Sigmoid colon (tissue), 7 donors: ENCODE data around the gene TNFRSF14. TPM values are rescaled to one million over a fixed set of nuclear protein-coding genes. Genes with fewer than 3 reads are reported as not detected.

ENCODE experiments used
- DNase-seq: peaks from one replicate; pipeline ENCODE4 v3.0.0-alpha.2; 2019
- H3K27ac ChIP-seq, 4 donors: fragments of 200-600 bp; sonication (generic); one replicate each; pipeline ENCODE4 v1.5.1; 2016 to 2019; ENCODE audit warnings: mild to moderate bottlenecking in 1 of 4
- H3K27me3 ChIP-seq, 3 donors: fragments of 200-600 bp; sonication (generic); one replicate each; pipeline ENCODE4 v1.5.1; 2019; ENCODE audit warnings: mild to moderate bottlenecking in 1 of 3
- H3K36me3 ChIP-seq, 4 donors: fragments of 200-600 bp; sonication (generic); one replicate each; pipeline ENCODE4 v1.5.1; 2016 to 2019
- H3K4me1 ChIP-seq, 4 donors: fragments of 200-600 bp; sonication (generic); one replicate each; pipeline ENCODE4 v1.5.1; 2017 to 2019
- H3K4me3 ChIP-seq, 4 donors: fragments of 200-600 bp; sonication (generic); one replicate each; pipeline ENCODE4 v1.5.1; 2017 to 2019; ENCODE audit warnings: mild to moderate bottlenecking in 2 of 4, moderate library complexity in 1 of 4
- H3K9me3 ChIP-seq, 4 donors: fragments of 200-600 bp in 3 of 4; sonication (generic) in 3 of 4; one replicate each; pipeline versions ENCODE4 v1.5.1 to v1.6.1; 2013 to 2019
- EP300 ChIP-seq, 4 donors: sonication (generic); formaldehyde crosslinking; IDR thresholded peaks; one replicate each; pipeline ENCODE4 v1.6.1; 2017; ENCODE audit warnings: antibody characterized with exemption in 4 of 4
- POLR2A ChIP-seq, 2 donors: fragments of 450-650 bp; IDR thresholded peaks; one replicate each; pipeline ENCODE4 v1.6.1; 2016; ENCODE audit warnings: antibody characterized with exemption in 2 of 2, mild to moderate bottlenecking in 2 of 2, moderate library complexity in 2 of 2
- POLR2AphosphoS5 ChIP-seq, 4 donors: sonication (generic); formaldehyde crosslinking; IDR thresholded peaks; one replicate each; pipeline ENCODE4 v1.6.1; 2017; ENCODE audit warnings: antibody characterized with exemption in 4 of 4
- WGBS, 2 donors: extraction: QIAGEN DNeasy Blood & Tissue Kit; methylation state at CpG; one replicate each; pipeline ENCODE4 v1.1.7; 2013; 5-methylcytosine and 5-hydroxymethylcytosine counted together
- intact Hi-C: fragments of 100-400 bp; cut with DNase I; formaldehyde crosslinking; loops from one replicate; pipeline ENCODE4 v1.15.1; 2023
- polyA plus RNA-seq, 3 donors: library from polyadenylated mRNA; stranded (reverse); fragments of 200-250 nt; gene quantifications; one replicate each; pipeline ENCODE4 v1.2.3, GENCODE V29; 2013
- total RNA-seq, 4 donors: library from RNA; depleted of rRNA; stranded (reverse); fragments of >200 nt; gene quantifications; one replicate each; pipeline ENCODE4 v1.1.0, GENCODE V29; 2016
- TF ChIP-seq, protein P1 (sequence below), 4 experiments: fragments of 450-650 bp in 3 of 4; fragments of 200-600 bp in 1 of 4; IDR thresholded peaks; one replicate each; pipeline ENCODE4 v1.5.1; 2016 to 2019; ENCODE audit warnings: antibody characterized with exemption in 4 of 4, mild to moderate bottlenecking in 3 of 4, moderate library complexity in 2 of 4
- donor health status: healthy with polysubstance abuse.
- donor health status: Bipolar disorder and iron deficiency.
- donor health status: healthy.

TNFRSF14 gene
- total and polyA plus RNA-seq, 7 donors = 37.5 to 185 (median 64.5) TPM

DNA sequence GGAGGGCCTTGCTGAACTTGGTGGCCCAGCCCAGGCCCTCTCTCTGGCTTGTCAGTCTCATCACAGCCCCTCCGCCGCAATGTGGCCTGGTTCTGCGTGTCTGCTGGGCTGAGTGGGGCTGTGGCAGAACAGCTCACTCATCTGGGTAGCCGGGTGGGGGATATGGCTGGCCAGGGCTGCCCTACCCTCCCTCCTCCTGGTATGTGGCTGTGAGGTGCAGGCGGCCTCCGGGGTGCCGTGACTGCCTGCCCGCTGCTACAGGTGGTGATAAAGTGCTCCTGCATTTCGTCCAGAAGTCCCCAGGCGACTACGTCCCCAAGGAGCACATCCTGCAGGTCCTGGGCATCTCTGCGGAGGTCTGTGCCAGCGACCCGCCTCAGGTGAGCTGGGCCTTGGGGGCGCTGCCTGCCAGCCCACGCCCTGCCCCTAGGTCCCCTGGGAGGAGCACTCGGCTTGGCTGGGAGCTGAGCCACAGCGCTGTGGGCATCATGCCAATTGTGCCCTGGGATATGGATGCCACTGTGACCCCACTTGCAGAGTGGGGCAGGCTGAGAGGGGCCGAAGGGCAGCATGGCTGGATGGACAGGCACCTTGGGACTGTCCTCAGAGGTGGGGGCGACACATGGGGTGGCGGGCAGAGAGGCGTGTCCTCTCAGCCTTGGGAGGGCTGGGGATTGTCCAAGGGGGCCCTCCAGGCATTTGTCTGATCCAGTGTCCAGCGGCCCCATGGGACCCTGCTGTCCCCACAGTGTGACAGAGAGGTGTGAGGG is 32.7 kb downstream of the TNFRSF14 start:
- WGBS, 2 donors = 77 to 90% methylated on average over 23 of the region's 23 CpGs
- no peak for DNase-seq
- Histone ChIP-seq H3K9me3 (no peaks in the 10 kb centered on the region), H3K27me3 (peaks cover 0 to 11% (median 10%) of the 10 kb centered on the region in 3 donors), H3K36me3 (peaks cover 0 to 7% (median 0%) of the 10 kb centered on the region in 4 donors), H3K4me1 (peaks cover 0 to 36% (median 29%) of the 10 kb centered on the region in 4 donors), H3K4me3 (no peak overlapping the region), H3K27ac (no peak overlapping the region)
- no peak for TF ChIP-seq EP300 (IDR thresholded peaks at IDR 0.05)
- TF ChIP-seq POLR2AphosphoS5 (IDR thresholded peaks at IDR 0.05) = no peak
- TF ChIP-seq POLR2A (IDR thresholded peaks at IDR 0.05) = no peak
- TF ChIP-seq, protein P1, sequence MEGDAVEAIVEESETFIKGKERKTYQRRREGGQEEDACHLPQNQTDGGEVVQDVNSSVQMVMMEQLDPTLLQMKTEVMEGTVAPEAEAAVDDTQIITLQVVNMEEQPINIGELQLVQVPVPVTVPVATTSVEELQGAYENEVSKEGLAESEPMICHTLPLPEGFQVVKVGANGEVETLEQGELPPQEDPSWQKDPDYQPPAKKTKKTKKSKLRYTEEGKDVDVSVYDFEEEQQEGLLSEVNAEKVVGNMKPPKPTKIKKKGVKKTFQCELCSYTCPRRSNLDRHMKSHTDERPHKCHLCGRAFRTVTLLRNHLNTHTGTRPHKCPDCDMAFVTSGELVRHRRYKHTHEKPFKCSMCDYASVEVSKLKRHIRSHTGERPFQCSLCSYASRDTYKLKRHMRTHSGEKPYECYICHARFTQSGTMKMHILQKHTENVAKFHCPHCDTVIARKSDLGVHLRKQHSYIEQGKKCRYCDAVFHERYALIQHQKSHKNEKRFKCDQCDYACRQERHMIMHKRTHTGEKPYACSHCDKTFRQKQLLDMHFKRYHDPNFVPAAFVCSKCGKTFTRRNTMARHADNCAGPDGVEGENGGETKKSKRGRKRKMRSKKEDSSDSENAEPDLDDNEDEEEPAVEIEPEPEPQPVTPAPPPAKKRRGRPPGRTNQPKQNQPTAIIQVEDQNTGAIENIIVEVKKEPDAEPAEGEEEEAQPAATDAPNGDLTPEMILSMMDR (IDR thresholded peaks at IDR 0.05) = no peak
- intact Hi-C loops = loop anchor here (5.0 kb wide), 2 partner anchors 42 to 392 kb away; no protein-coding TSS in a partner anchor

DNA sequence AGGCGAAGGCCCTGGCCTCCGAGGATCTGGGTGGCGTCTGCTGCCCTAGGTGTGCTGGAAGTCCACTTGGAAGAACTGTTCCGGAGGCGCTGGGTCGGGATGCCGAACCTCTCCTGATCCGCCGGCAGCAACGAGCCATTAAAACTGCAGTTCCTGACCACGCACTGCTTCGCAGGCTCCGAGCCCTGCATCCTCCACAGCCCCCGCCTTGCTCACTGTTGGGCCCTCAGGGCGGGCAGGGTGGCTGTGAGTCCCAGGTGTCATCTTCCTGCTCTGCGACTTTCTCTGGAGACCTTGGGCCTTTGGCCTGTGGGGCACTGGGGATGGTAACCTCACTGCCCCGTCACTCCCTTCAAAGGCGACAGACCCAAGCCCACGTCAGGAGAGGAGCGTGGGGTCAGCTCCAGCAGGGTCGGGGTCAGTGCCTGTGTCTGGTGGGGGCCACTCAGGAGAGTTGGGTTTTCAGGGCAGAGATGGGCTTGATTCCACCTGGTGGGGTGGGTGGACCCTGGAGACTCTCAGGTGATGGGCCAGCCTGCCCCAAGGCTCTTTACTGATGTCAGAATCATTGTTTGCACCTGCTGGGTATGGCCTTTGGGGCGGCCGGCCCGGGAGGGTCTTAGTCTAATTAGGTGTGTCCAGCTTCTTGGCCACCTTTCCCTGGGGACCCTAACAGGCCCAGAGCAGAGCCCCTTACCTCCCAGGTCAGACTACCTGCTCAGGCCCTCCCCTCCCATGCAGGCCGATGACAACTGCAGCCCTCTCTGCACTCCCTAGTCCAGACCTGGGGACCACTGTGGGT is 33.5 kb downstream of the TNFRSF14 start:
- Histone ChIP-seq H3K4me1 (peaks cover 0 to 29% (median 22%) of the 10 kb centered on the region in 4 donors), H3K27me3 (peaks cover 0 to 19% (median 16%) of the 10 kb centered on the region in 3 donors), H3K9me3 (no peaks in the 10 kb centered on the region), H3K4me3 (no peak overlapping the region), H3K27ac (no peak overlapping the region), H3K36me3 (peaks cover 0 to 7% (median 0%) of the 10 kb centered on the region in 4 donors)
- TF ChIP-seq, protein P1 (IDR thresholded peaks at IDR 0.05) = no peak
- TF ChIP-seq EP300 (IDR thresholded peaks at IDR 0.05) (no peak), POLR2A (IDR thresholded peaks at IDR 0.05) (no peak), POLR2AphosphoS5 (IDR thresholded peaks at IDR 0.05) (no peak)
- DNase-seq = peak; percentile 62
- WGBS, 2 donors = 86 to 94% methylated on average over 25 of the region's 25 CpGs
- intact Hi-C loops = loop anchor here (5.0 kb wide), 2 partner anchors 42 to 392 kb away; no protein-coding TSS in a partner anchor

DNA sequence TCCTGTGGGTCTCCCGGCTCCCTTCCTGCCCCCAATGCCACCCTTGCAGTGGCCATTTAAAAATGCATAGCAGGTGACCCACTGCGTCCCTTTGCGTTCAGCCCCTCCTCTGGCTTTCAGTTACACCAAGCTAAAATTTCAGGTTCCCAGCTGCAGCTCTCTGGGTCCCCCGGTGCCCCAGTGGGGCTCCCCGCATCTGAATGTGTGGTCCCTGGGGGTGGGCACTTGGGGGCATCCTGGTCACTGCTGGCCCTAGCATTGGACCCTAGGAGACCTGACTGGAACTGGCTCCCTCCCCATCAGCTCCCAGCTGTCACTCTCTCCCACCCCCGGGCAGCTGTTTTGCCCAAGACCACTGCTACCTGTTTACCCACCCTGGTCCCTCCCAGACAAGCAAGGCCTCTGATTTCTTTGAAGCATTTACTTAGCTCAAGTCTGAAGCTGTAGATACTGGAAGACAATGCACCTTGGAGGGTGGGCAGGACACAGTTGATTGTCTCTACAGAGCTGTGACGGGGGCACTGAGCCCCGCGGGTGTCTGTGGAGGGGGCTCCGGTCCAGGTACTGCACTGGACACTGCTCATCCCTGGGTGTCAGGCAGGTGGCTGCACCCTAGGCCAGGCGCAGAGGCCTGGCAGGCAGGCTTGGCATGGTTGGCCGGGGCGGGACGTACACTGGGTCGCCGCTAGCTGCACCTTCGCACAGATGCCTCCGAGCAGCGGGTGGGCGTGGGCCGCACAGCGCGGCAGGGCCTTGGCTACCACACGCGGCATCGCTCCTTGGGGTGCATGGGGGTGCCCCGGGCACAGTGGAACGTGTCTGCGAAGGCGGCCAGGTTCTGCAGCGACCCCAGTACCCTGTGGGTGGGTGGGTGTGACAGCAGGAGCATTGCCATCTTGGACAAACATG is 34.3 kb downstream of the TNFRSF14 start:
- H3K9me3 ChIP-seq = no peaks in the 10 kb centered on the region
- intact Hi-C loops = no loop called here
- WGBS, 2 donors = 94 to 95% methylated on average over 31 of the region's 31 CpGs
- H3K36me3 ChIP-seq = peaks cover 0 to 7% (median 0%) of the 10 kb centered on the region in 4 donors
- TF ChIP-seq POLR2A (IDR thresholded peaks at IDR 0.05) = no peak
- TF ChIP-seq POLR2AphosphoS5 (IDR thresholded peaks at IDR 0.05) = no peak
- TF ChIP-seq, protein P1 (IDR thresholded peaks at IDR 0.05) = no peak
- TF ChIP-seq EP300 (IDR thresholded peaks at IDR 0.05) = no peak
- no peak overlapping the region for H3K4me3 ChIP-seq
- peaks cover 0 to 25% (median 19%) of the 10 kb centered on the region in 3 donors for H3K27me3 ChIP-seq
- DNase-seq = peak; percentile 60
- H3K27ac ChIP-seq = no peak overlapping the region
- H3K4me1 ChIP-seq = peaks cover 0 to 21% (median 14%) of the 10 kb centered on the region in 4 donors

DNA sequence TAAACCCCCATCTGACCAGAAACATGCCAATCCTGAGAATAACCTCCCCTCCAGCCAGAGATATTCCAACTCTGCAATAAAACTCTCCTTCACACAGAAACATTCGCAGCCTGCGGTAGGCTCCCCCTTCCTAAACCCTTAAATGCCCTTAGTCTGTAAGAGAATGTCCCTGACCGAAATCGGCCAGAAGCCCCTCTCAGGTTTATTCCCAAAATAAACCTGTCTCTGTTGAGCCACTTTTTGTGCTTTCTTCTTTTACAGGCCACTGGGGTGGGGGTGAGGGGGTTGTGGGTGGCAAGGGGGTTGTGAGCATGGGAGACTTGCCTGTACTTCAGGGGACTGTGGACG is 35.0 kb downstream of the TNFRSF14 start:
- TF ChIP-seq POLR2AphosphoS5 (IDR thresholded peaks at IDR 0.05) = no peak
- TF ChIP-seq POLR2A (IDR thresholded peaks at IDR 0.05) = no peak
- TF ChIP-seq EP300 (IDR thresholded peaks at IDR 0.05) = no peak
- TF ChIP-seq, protein P1 (IDR thresholded peaks at IDR 0.05) = no peak
- intact Hi-C loops = no loop called here
- Histone ChIP-seq H3K27ac (no peak overlapping the region), H3K4me1 (peaks cover 0 to 16% (median 13%) of the 10 kb centered on the region in 4 donors), H3K27me3 (peaks cover 0 to 25% (median 19%) of the 10 kb centered on the region in 3 donors), H3K4me3 (no peak overlapping the region), H3K36me3 (peaks cover 0 to 7% (median 0%) of the 10 kb centered on the region in 4 donors), H3K9me3 (no peaks in the 10 kb centered on the region)
- 87 to 89% methylated on average over 5 of the region's 5 CpGs for WGBS, 2 donors
- peak; percentile 47 for DNase-seq
